Left renal pelvis (tissue), 4 donors: ENCODE results near the gene TINAGL1. TPM values are rescaled to one million over a fixed set of nuclear protein-coding genes. Genes with fewer than 3 reads are reported as not detected.
"Not testable (repeated sequence)": the region's sequence is repeated elsewhere in the genome, so short reads cannot be mapped to it uniquely, and the experiment has no call there.

Experiments
- DNase-seq, 4 donors: peaks; one replicate each; pipeline ENCODE4 v3.0.0-alpha.2; 2013; ENCODE audit warnings: low read depth in 4 of 4, low spot score in 3 of 4
- polyA plus RNA-seq, 4 donors: library from polyadenylated mRNA; unstranded; fragments of 120-200 nt; gene quantifications; one replicate each; pipeline ENCODE4 v1.2.1, GENCODE V29; 2013; ENCODE audit not compliant: insufficient read length in 4 of 4

Gene TINAGL1
- polyA plus RNA-seq, 4 donors, result 10.3 to 55.4 (median 39.6) TPM

GRCh38 chr1:31583082-31583994 lies 7.0 kb downstream of the TINAGL1 start:
- DNase-seq, result no peak

GRCh38 chr1:31583995-31584868 lies 7.9 kb downstream of the TINAGL1 start:
- peak in 3 of 4 donors; percentile 73 to 80 (median 75) for DNase-seq

- no peak for DNase-seq
Observed at GRCh38 chr1:31584869-31585735, 8.8 kb downstream of the TINAGL1 start.

- DNase-seq, result no peak
Observed at GRCh38 chr1:31585736-31586365, 9.5 kb downstream of the TINAGL1 start.

- DNase-seq, result no peak
Observed at GRCh38 chr1:31586376-31587327, 10.3 kb downstream of the TINAGL1 start.

- DNase-seq, result not testable (repeated sequence)
Observed at GRCh38 chr1:31587328-31587699, 11.0 kb downstream of the TINAGL1 start.

- no peak for DNase-seq
Observed at GRCh38 chr1:31587720-31588423, 11.6 kb downstream of the TINAGL1 start.

- no peak for DNase-seq
Observed at GRCh38 chr1:31588751-31589515, 12.6 kb downstream of the TINAGL1 start.

- DNase-seq, result no peak
Observed at GRCh38 chr1:31591425-31592093, 15.2 kb downstream of the TINAGL1 start.

- no peak for DNase-seq
Observed at GRCh38 chr1:31592132-31592531, 15.8 kb downstream of the TINAGL1 start.

- DNase-seq, result no peak
Observed at GRCh38 chr1:31593136-31593665, 16.9 kb downstream of the TINAGL1 start.

- DNase-seq, result no peak
Observed at GRCh38 chr1:31593770-31594632, 17.7 kb downstream of the TINAGL1 start.

- no peak for DNase-seq
Observed at GRCh38 chr1:31595836-31596736, 19.8 kb downstream of the TINAGL1 start.

- no peak for DNase-seq
Observed at GRCh38 chr1:31596737-31597097, 20.4 kb downstream of the TINAGL1 start.

GRCh38 chr1:31598980-31599379 lies 22.7 kb downstream of the TINAGL1 start:
- DNase-seq, result no peak
